SK-N-MC (cell line): ENCODE data around the gene SSPN.

Experiments used
- DNase-seq: peaks from one replicate; pipeline ENCODE4 v3.0.0-alpha.2; 2011; ENCODE audit warnings: low read depth, low spot score
- H3K27ac ChIP-seq: fragments of 200-600 bp; sonication (generic); 2 replicates; pipeline ENCODE4 v1.5.1; 2016; ENCODE audit warnings: mixed run types
- H3K36me3 ChIP-seq: fragments of 200-600 bp; sonication (generic); 2 replicates; pipeline ENCODE4 v1.6.1; 2017; ENCODE audit warnings: antibody characterized with exemption, low read length, mixed read lengths; ENCODE audit not compliant: insufficient read depth
- H3K4me3 ChIP-seq: fragments of 200-600 bp; sonication (generic); 2 replicates; pipeline ENCODE4 v1.5.1; 2016
- H3K9ac ChIP-seq: fragments of 200-600 bp; sonication (generic); 2 replicates; pipeline ENCODE4 v1.8.0; 2017; ENCODE audit warnings: mixed run types, mixed read lengths; ENCODE audit not compliant: insufficient read length
- H3K9me3 ChIP-seq: fragments of 200-600 bp; sonication (generic); 2 replicates; pipeline ENCODE4 v1.6.1; 2017; ENCODE audit warnings: low read depth, mild to moderate bottlenecking, antibody characterized with exemption, low read length, moderate library complexity, mixed read lengths
- EZH2 ChIP-seq: fragments of 200-600 bp; sonication (generic); IDR thresholded peaks from one replicate; pipeline ENCODE4 v1.6.1; 2017; ENCODE audit warnings: antibody characterized with exemption
- FOXP2 ChIP-seq: optimal IDR thresholded peaks from 2 replicates; pipeline ENCODE3; 2011; ENCODE audit warnings: mild to moderate bottlenecking, moderate library complexity; ENCODE audit not compliant: insufficient read depth; ENCODE audit errors: extremely low read length, control extremely low read depth
- POLR2AphosphoS5 ChIP-seq: IDR thresholded peaks from 2 replicates; pipeline ENCODE4 v1.6.1; 2012; ENCODE audit warnings: mild to moderate bottlenecking, low read depth, low read length, borderline replicate concordance

The SSPN gene

DNA sequence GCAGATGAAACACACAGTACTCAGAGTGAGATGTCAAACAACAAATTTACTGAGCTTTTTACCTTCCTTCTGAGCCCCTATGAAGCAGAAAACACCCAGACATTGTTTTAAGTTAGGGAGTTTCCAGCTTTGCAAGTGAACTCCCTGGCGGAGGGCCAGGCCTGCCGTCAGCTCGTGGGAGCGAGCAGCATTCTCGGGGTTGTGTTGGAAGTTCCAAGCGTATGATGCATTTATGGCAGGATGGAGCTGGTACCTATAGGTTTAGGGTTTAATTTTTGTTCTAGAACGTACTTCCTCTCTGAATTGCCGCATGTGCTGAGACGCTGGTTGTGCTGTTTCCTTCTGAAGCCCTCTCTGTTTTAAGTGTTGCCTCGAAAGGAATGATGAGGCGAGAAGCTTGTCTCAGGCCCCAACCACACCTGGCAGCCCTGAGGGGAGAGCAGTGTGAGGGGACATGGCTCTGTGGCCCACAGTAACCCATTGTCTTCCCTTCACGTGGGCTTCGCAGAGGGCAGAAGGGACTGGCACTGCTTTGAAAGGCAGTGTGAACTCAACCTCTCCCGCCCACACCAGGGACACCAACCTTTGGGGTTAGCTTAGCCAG, 76.6 kb downstream of the SSPN start:
- no peak for DNase-seq
- Histone ChIP-seq H3K36me3 (no peaks in the 10 kb centered on the region), H3K4me3 (no peak overlapping the region), H3K9me3 (no peaks in the 10 kb centered on the region), H3K9ac (no peak overlapping the region), H3K27ac (no peak overlapping the region)
- TF ChIP-seq FOXP2: no peak

DNA sequence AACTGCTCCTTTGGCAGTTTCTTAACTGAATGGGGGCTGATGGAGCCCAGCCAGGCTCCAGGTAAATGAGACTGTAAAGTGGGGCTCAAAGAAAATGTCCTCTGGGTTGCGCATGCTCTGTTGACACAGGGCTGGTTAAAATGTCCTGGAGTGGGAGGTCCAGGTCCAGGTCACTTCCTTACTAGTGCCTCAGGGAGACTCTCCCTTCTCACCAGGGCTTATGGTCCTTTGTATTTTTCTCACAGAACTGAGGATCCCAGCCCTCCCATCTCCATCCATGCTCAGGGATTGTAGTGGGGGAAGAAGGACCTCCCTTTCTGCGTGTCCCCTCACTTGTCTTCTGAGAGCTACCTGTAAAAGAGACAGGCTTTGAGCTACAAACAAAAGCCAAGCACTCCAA, 77.5 kb downstream of the SSPN start:
- H3K27ac ChIP-seq: no peak overlapping the region
- H3K9ac ChIP-seq: no peak overlapping the region
- DNase-seq: no peak
- no peaks in the 10 kb centered on the region for H3K36me3 ChIP-seq
- H3K9me3 ChIP-seq: no peaks in the 10 kb centered on the region
- H3K4me3 ChIP-seq: no peak overlapping the region
- TF ChIP-seq POLR2AphosphoS5 (no peak), FOXP2 (no peak), EZH2 (no peak)

DNA sequence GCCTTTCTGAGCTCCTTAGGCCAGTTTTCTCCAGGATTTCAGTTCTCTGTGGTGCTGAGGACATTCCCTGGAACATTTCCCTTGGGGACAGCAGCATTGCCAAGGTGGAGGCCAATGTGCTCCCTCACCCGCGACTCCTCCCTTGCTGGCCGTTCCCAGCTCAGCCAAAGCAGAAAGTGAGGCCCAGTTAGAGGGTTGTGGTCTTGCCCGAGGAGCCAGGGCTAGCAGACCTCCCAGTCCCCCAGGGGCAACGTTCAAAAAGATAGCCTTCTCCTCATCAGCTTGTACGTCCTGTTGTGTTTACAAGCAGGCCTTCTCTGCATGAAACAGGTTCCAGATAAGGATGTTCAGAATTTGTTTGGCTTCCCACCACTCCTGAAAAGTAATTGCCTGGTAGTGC, 78.4 kb downstream of the SSPN start:
- Histone ChIP-seq H3K9me3 (no peaks in the 10 kb centered on the region), H3K9ac (no peak overlapping the region), H3K4me3 (no peak overlapping the region), H3K27ac (no peak overlapping the region), H3K36me3 (no peaks in the 10 kb centered on the region)
- TF ChIP-seq EZH2: no peak
- no peak for TF ChIP-seq POLR2AphosphoS5
- no peak for TF ChIP-seq FOXP2
- DNase-seq: no peak

DNA sequence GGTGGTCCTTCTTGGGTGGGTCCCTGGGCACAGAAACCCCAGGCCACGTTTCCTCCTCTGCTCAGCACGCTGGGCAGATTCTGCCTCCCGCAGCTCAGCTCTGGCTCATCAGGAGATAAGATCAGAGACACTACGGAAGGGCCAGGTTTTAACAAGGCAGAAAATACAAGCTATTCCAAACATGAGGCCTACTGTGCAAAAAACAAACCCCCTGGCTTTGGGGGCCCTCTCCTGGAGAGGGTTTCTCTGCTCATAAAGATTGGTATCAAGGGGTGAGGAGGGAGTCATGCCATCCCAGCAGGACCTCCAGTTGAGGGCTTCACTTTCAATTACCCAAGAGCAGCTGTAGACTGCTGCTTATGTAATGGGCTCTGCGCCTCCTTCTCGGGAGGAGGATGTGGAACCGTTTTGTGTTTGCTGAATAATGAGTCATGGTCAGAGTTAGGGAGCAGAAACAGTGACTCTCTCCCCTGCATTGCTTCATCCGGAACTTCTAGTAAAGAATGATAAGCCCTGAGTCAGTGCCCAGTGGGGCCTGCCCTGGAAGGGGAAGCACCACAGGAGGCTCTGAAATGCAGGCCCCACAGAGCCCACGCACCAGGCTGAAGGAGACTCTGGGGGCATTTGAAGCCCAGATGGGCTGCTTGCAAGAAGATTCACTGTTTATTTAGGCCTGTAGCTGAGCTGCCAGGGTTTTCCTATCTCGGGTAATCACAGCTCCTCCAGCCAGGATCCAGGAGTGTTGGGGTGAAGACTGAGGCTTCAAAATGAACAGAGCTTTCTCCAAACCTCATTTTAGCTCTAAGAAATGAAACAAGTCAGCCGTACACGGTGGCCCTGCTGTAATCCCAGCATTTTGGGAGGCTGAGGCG, 79.3 kb downstream of the SSPN start:
- Histone ChIP-seq H3K36me3 (no peaks in the 10 kb centered on the region), H3K4me3 (no peak overlapping the region), H3K27ac (no peak overlapping the region), H3K9me3 (no peaks in the 10 kb centered on the region), H3K9ac (no peak overlapping the region)
- no peak for DNase-seq
- TF ChIP-seq FOXP2: no peak
- TF ChIP-seq POLR2AphosphoS5: no peak
- TF ChIP-seq EZH2: no peak

DNA sequence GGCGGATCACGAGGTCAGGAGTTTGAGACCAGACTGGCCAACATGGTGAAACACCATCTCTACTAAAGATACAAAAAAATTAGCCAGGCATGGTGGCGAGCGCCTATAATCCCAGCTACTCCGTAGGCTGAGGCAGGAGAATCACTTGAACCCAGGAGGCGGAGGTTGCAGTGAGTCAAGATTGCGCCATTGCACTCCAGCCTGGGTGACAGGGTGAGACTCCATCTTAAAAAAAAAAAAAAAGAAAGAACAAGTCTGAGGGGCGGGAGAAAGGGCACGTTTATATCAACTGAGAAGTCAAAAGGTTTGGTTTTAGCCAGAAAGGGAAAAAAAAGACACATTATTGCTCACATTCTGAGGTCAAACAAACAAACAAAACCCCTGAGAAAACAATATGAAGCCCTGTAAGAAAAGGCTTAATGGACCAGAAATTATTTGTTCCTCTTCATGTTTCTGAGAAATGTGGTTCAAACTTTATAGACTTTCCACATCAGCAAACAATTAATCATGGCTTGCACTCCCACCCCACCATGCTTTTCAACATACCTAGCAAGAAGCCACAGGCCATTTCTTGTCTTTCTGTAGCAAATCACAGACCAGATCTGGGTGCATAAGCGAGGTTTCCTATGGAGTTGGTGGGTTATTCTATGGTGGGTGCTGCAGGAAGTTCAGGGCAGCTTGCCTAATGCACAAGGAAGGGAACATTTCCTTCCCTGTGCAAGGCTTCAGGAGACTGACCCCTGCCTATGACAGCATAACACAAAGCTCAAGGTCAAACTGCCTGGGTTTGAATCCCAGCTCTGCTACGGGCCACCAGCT, 80.1 kb downstream of the SSPN start:
- no peak for DNase-seq
- TF ChIP-seq EZH2 (no peak), FOXP2 (no peak), POLR2AphosphoS5 (no peak)
- H3K9ac ChIP-seq: no peak overlapping the region
- no peak overlapping the region for H3K27ac ChIP-seq
- H3K36me3 ChIP-seq: no peaks in the 10 kb centered on the region
- H3K4me3 ChIP-seq: no peak overlapping the region
- H3K9me3 ChIP-seq: no peaks in the 10 kb centered on the region

DNA sequence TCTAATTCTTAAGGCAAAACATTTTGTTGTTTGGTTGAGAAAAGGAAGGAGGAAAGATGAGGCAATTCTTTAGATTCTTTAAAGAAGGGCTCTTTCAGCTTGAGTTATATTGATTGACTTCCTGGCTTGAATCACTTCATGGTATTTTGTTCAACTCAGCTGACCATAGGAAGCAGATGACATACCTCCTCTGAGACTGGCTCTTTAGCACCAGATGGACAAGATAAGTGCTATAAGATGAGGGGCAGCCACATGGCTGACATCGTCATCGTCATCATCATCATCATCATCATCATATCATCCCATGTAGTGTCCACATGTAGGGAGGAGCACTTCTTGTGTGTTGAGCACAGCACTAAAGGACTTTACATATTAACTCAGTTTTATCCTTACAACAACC, 81.3 kb downstream of the SSPN start:
- no peak overlapping the region for H3K4me3 ChIP-seq
- no peak overlapping the region for H3K27ac ChIP-seq
- DNase-seq: no peak
- H3K9me3 ChIP-seq: no peaks in the 10 kb centered on the region
- no peaks in the 10 kb centered on the region for H3K36me3 ChIP-seq
- TF ChIP-seq EZH2 (no peak), FOXP2 (no peak), POLR2AphosphoS5 (no peak)
- H3K9ac ChIP-seq: no peak overlapping the region

DNA sequence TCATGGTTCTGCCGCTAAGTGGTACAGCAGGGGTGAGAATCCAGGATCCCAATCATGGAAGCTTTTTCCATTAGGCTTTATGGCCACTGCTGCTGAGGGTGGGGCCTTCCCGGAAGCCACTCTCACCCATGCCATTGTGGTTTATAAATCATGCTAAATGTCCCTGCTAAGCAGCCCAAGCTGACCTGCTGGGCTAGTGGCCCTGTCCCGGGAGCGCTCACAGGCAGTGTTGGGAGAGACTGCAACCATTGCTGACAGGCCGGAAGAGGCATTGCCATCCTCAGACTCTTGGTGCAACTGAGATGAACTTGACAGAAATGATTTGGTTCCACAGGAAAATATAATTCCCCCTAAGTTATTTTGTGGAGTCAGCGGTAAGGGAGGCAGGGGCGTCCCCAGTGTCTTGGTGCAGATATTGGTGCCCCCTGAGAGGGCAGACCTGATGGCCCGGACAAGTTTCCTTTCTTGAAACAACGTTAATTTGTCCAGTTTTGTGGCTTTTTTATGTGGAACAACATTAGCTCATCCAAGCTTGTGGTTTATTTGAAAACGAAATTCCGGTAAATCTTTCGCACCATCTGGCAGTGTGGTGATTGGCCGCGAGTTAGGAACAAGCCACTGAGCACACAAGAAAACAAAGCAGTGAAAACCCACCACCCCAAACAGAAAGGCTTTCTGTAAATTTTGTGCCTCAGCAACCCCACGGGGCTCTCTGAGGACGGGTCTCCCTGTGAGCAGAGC, 82.3 kb downstream of the SSPN start:
- Histone ChIP-seq H3K9ac (no peak overlapping the region), H3K9me3 (no peaks in the 10 kb centered on the region), H3K36me3 (no peaks in the 10 kb centered on the region), H3K4me3 (no peak overlapping the region), H3K27ac (no peak overlapping the region)
- no peak for DNase-seq
- TF ChIP-seq POLR2AphosphoS5 (no peak), FOXP2 (no peak), EZH2 (no peak)

DNA sequence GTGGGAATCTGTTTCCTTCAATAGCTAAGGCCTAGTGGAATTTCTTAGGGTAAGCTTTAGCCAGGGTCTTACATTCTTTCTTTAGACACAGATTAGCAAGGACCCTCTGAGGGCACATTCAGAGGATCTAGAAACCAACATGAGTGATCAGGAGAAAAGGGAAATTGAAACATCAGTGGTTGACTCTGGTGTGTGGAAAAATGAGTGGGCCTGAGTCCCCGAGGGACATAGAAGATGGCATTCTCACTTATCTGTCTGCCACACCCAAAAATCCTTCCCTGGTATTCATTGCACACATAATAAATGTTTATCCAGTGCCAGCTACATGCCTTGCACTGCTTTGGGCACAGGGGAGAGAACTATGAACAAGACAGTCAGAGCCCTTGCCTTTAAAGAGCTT, 82.9 kb downstream of the SSPN start:
- H3K36me3 ChIP-seq: no peaks in the 10 kb centered on the region
- no peak overlapping the region for H3K27ac ChIP-seq
- H3K9ac ChIP-seq: no peak overlapping the region
- H3K4me3 ChIP-seq: no peak overlapping the region
- DNase-seq: no peak
- no peaks in the 10 kb centered on the region for H3K9me3 ChIP-seq
- TF ChIP-seq FOXP2 (no peak), EZH2 (no peak), POLR2AphosphoS5 (no peak)
